Right lobe of liver (tissue), 6 donors: ENCODE results near the gene FUT7. TPM values are rescaled to one million over a fixed set of nuclear protein-coding genes. Genes with fewer than 3 reads are reported as not detected.
A peak's percentile ranks its signal among the peaks of the same experiment; 100 is the strongest.

ENCODE experiments used
- ATAC-seq, 4 donors: fragments of 200-7000 bp; cut with Tn5 transposase; one replicate each; pipeline ENCODE4 v1.9.1; 2020; ENCODE audit warnings: mild to moderate bottlenecking in 4 of 4, moderate library complexity in 4 of 4
- DNase-seq, 3 donors: peaks; one replicate each; pipeline ENCODE4 v3.0.0-alpha.2; 2020
- H3K27ac ChIP-seq, 3 donors: fragments of 200-600 bp; one replicate each; pipeline ENCODE4 v1.8.0; 2022
- H3K27me3 ChIP-seq, 2 donors: fragments of 200-600 bp; one replicate each; pipeline ENCODE4 v1.8.0; 2022
- H3K36me3 ChIP-seq, 4 donors: fragments of 200-600 bp; sonication (generic) in 1 of 4; one replicate each; pipeline versions ENCODE4 v1.5.1 to v1.8.0; 2017 to 2022; ENCODE audit warnings: control low read depth in 1 of 4
- H3K4me1 ChIP-seq, 4 donors: fragments of 200-600 bp; sonication (generic) in 1 of 4; one replicate each; pipeline versions ENCODE4 v1.5.1 to v1.8.0; 2017 to 2022; ENCODE audit warnings: control low read depth in 1 of 4
- H3K4me3 ChIP-seq, 3 donors: fragments of 200-600 bp; one replicate each; pipeline ENCODE4 v1.8.0; 2022
- H3K9me3 ChIP-seq, 4 donors: fragments of 200-600 bp; sonication (generic) in 1 of 4; one replicate each; pipeline versions ENCODE4 v1.5.1 to v1.8.0; 2017 to 2022; ENCODE audit warnings: control low read depth in 1 of 4
- CTCF ChIP-seq, 4 donors: fragments of 200-600 bp in 3 of 4; fragments of 450-650 bp in 1 of 4; IDR thresholded peaks; one replicate each; pipeline versions ENCODE4 v1.5.1 to v1.8.0; 2016 to 2022; ENCODE audit warnings: antibody characterized with exemption in 4 of 4, mild to moderate bottlenecking in 2 of 4
- POLR2A ChIP-seq: fragments of 450-650 bp; IDR thresholded peaks from one replicate; pipeline ENCODE4 v1.6.1; 2017; ENCODE audit warnings: antibody characterized with exemption, mild to moderate bottlenecking
- WGBS: methylation state at CpG from one replicate; pipeline ENCODE4 v1.1.6; 2018; ENCODE audit warnings: low coverage, low lambda C conversion rate; ENCODE audit not compliant: insufficient coverage; ENCODE audit errors: missing lambda C conversion rate; 5-methylcytosine and 5-hydroxymethylcytosine counted together
- intact Hi-C, 2 donors: fragments of 100-400 bp; cut with DNase I; formaldehyde crosslinking; loops; one replicate each; pipeline versions ENCODE4 v1.11.2 to v1.14.1; 2022
- total RNA-seq, 6 experiments: library from RNA; depleted of rRNA in 2 of 6; stranded (reverse); fragments of >200 nt in 2 of 6; fragmentation: NEBNext Ultra II Directional in 3 of 6; extraction: Animal tissue kit (Norgen Biotek cat#: 25700) in 3 of 6; gene quantifications; one replicate each; pipeline versions ENCODE4 v1.1.0 to v1.2.4, GENCODE V29; 2016 to 2023
- donor health status: DM: no; HTN: yes; CAD: no.
- donor health status: DM: no; HTN: no; CAD: no.
- donor health status: DM: no; HTN: no; CAD: no.
- donor health status: DM: no; HTN: yes; CAD: no.
- donor health status: DM: no; HTN: yes; CAD: no.

The FUT7 gene
- total RNA-seq, 6 experiments from 2014 or later = 0.12 to 0.13 TPM; not detected in 4

GRCh38 chr9:137056739-137057415 is 25.0 kb upstream of the FUT7 start:
- intact Hi-C loops = no loop called here
- Histone ChIP-seq H3K4me3 (no peak overlapping the region), H3K27me3 (no peaks in the 10 kb centered on the region), H3K27ac (no peak overlapping the region), H3K36me3 (no peaks in the 10 kb centered on the region), H3K9me3 (no peaks in the 10 kb centered on the region), H3K4me1 (peaks cover 2 to 27% (median 11%) of the 10 kb centered on the region in 4 donors)
- ATAC-seq (no peak), DNase-seq (no peak)
- no peak for TF ChIP-seq POLR2A
- TF ChIP-seq CTCF (IDR thresholded peaks at IDR 0.05) = no peak
- 37% methylated on average over 10 of the region's 17 CpGs for WGBS

- intact Hi-C loops = no loop called here
- Histone ChIP-seq H3K4me3 (peak overlapping the region in 2 of 3 donors; percentile 51 to 53), H3K36me3 (no peaks in the 10 kb centered on the region), H3K9me3 (no peaks in the 10 kb centered on the region), H3K4me1 (peaks cover 2 to 27% (median 11%) of the 10 kb centered on the region in 4 donors), H3K27ac (peak overlapping the region in 2 of 3 donors; percentile 70 to 81), H3K27me3 (no peaks in the 10 kb centered on the region)
- 31% methylated on average over 7 of the region's 28 CpGs for WGBS
- TF ChIP-seq POLR2A (no peak), CTCF (IDR thresholded peaks at IDR 0.05) (no peak)
- DNase-seq = peak; percentile 96 to 98 (median 96)
- ATAC-seq = peak; percentile 87 to 91 (median 88)
Measured at GRCh38 chr9:137055385-137056364, 23.8 kb upstream of the FUT7 start.

GRCh38 chr9:137054932-137055384 is 23.1 kb upstream of the FUT7 start:
- H3K36me3 ChIP-seq = no peaks in the 10 kb centered on the region
- no peaks in the 10 kb centered on the region for H3K9me3 ChIP-seq
- whole genome bisulfite sequencing = no CpG with 5 or more reads among the region's 17 CpGs
- peak overlapping the region; percentile 29 to 53 (median 51) for H3K4me3 ChIP-seq
- ATAC-seq (peak; percentile 15 to 70 (median 69)), DNase-seq (peak in 2 of 3 donors; percentile 37 to 88)
- no peak for TF ChIP-seq CTCF (IDR thresholded peaks at IDR 0.05)
- no peak for TF ChIP-seq POLR2A
- intact Hi-C loops = no loop called here
- H3K27me3 ChIP-seq = no peaks in the 10 kb centered on the region
- H3K27ac ChIP-seq = peak overlapping the region in 2 of 3 donors; percentile 70 to 81
- H3K4me1 ChIP-seq = peaks cover 2 to 27% (median 11%) of the 10 kb centered on the region in 4 donors

GRCh38 chr9:137053944-137054931 is 22.4 kb upstream of the FUT7 start, which contains the start of gene ENTPD2:
Gene ENTPD2 (minus strand): TSS chr9:137054061. CDS start chr9:137053997, 64 bp downstream.
- TF ChIP-seq CTCF (IDR thresholded peaks at IDR 0.05) (no peak), POLR2A (peak; percentile 64)
- peak within 1 kb of the TSS; percentile 29 to 53 (median 51) for H3K4me3 ChIP-seq
- H3K36me3 ChIP-seq = no peaks in the 10 kb centered on the region
- WGBS = 8% methylated on average over 15 of the region's 90 CpGs
- intact Hi-C loops = no loop called here
- H3K4me1 ChIP-seq = peaks cover 2 to 27% (median 11%) of the 10 kb centered on the region in 4 donors
- H3K27ac ChIP-seq = peak within 1 kb of the TSS in 2 of 3 donors; percentile 70 to 81
- no peaks in the 10 kb centered on the region for H3K27me3 ChIP-seq
- ATAC-seq = peak; percentile 64 to 74 (median 70)
- DNase-seq = peak in 2 of 3 donors; percentile 82 to 83
- H3K9me3 ChIP-seq = no peaks in the 10 kb centered on the region
